HG03565 (cell line): Measurements from ENCODE around the gene ZNF2.

Experiments used
- ATAC-seq: cut with Tn5 transposase; IDR thresholded peaks from one replicate; pipeline ENCODE4 v1.9.1; 2021; ENCODE audit warnings: mild to moderate bottlenecking, moderate library complexity; ENCODE audit not compliant: unreplicated experiment

The ZNF2 gene

GRCh38 chr2:95204396-95204795, 38.8 kb downstream of the ZNF2 start:
- no peak for ATAC-seq

- ATAC-seq, result no peak
Observed at GRCh38 chr2:95206096-95206495, 40.5 kb downstream of the ZNF2 start.

GRCh38 chr2:95207111-95207961, 41.7 kb downstream of the ZNF2 start, which contains the start of gene ZNF892:
Gene ZNF892 (plus strand): TSS chr2:95207521. CDS start chr2:95207816, 295 bp downstream.
- ATAC-seq, result peak; percentile 95

GRCh38 chr2:95208106-95208505, 42.5 kb downstream of the ZNF2 start:
- ATAC-seq, result no peak

- no peak for ATAC-seq
Observed at GRCh38 chr2:95215018-95215612, 49.5 kb downstream of the ZNF2 start.

- no peak for ATAC-seq
Observed at GRCh38 chr2:95220449-95220848, 54.8 kb downstream of the ZNF2 start.

- ATAC-seq, result no peak
Observed at GRCh38 chr2:95225658-95226057, 60.0 kb downstream of the ZNF2 start.

- no peak for ATAC-seq
Observed at GRCh38 chr2:95231723-95232122, 66.1 kb downstream of the ZNF2 start.

- no peak for ATAC-seq
Observed at GRCh38 chr2:95232232-95232631, 66.6 kb downstream of the ZNF2 start.
